CD4-positive, alpha-beta T cell (primary cell): ENCODE data around the gene SLC24A4. TPM values are rescaled to one million over a fixed set of nuclear protein-coding genes. Genes with fewer than 3 reads are reported as not detected.

Source experiments
- ATAC-seq: fragments of 200-7000 bp; cut with Tn5 transposase; one replicate; pipeline ENCODE4 v1.10.0; 2022; ENCODE audit warnings: mild to moderate bottlenecking; ENCODE audit not compliant: poor library complexity
- CTCF ChIA-PET: fragments of 350-600 bp; sonication (Branson Sonifier 250); formaldehyde crosslinking; loops from one replicate; lab custom pipeline; 2021; ENCODE audit warnings: antibody characterized with exemption, inconsistent platforms; lab: Charles Lee
- POLR2A ChIA-PET: fragments of 350-600 bp; sonication (Branson Sonifier 250); formaldehyde crosslinking; loops from one replicate; lab custom pipeline; 2021; ENCODE audit warnings: antibody characterized with exemption, inconsistent platforms; lab: Charles Lee
- DNase-seq, 14 experiments: peaks; one replicate each; pipeline ENCODE4 v3.0.0-alpha.2; 2013 to 2020; ENCODE audit warnings: mixed read lengths in 2 of 14
- H3K27ac ChIP-seq, 2 donors: one replicate each; pipeline versions ENCODE4 v1.5.1 to v1.7.0; 2013; ENCODE audit warnings: low read length in 2 of 2, low read depth in 1 of 2, mild to moderate bottlenecking in 1 of 2
- H3K27me3 ChIP-seq, 2 experiments: 1 replicate in 1 of 2; 2 replicates in 1 of 2; pipeline versions ENCODE4 v1.6.1 to v1.7.0; 2013; ENCODE audit warnings: low read length in 2 of 2, control low read depth in 1 of 2, mild to moderate bottlenecking in 1 of 2, moderate library complexity in 1 of 2; ENCODE audit not compliant: insufficient read depth in 2 of 2, control insufficient read depth in 1 of 2
- H3K36me3 ChIP-seq: one replicate; pipeline ENCODE4 v1.6.1; 2013; ENCODE audit warnings: low read length, control low read depth; ENCODE audit not compliant: insufficient read depth
- H3K4me1 ChIP-seq: one replicate; pipeline ENCODE4 v1.6.1; 2013; ENCODE audit warnings: low read length, control low read depth; ENCODE audit not compliant: insufficient read depth
- H3K4me3 ChIP-seq: one replicate; pipeline ENCODE4 v1.5.1; 2013; ENCODE audit warnings: mild to moderate bottlenecking, low read length, moderate library complexity
- H3K9me3 ChIP-seq, 2 experiments: 1 replicate in 1 of 2; 2 replicates in 1 of 2; pipeline versions ENCODE4 v1.6.1 to v1.7.0; 2013; ENCODE audit warnings: low read length in 2 of 2, mild to moderate bottlenecking in 2 of 2, control low read depth in 1 of 2, moderate library complexity in 1 of 2; ENCODE audit not compliant: control insufficient read depth in 1 of 2, insufficient read depth in 1 of 2
- H3K27ac Mint-ChIP-seq: one replicate; pipeline ENCODE4 v1.8.0; 2020; ENCODE audit warnings: mixed read lengths
- H3K27me3 Mint-ChIP-seq: one replicate; pipeline ENCODE4 v1.8.0; 2021; ENCODE audit warnings: mixed read lengths
- H3K36me3 Mint-ChIP-seq: one replicate; pipeline ENCODE4 v1.8.0; 2021; ENCODE audit warnings: low read depth, mixed read lengths
- H3K4me1 Mint-ChIP-seq: one replicate; pipeline ENCODE4 v1.8.0; 2021; ENCODE audit warnings: low read depth, mixed read lengths
- H3K4me3 Mint-ChIP-seq: one replicate; pipeline ENCODE4 v1.8.0; 2020; ENCODE audit warnings: mild to moderate bottlenecking, mixed read lengths
- H3K9me3 Mint-ChIP-seq: one replicate; pipeline ENCODE4 v1.8.0; 2020; ENCODE audit warnings: mixed read lengths
- intact Hi-C, 2 experiments: fragments of 100-400 bp; cut with DNase I in 1 of 2; cut with micrococcal nuclease in 1 of 2; formaldehyde crosslinking; loops; one replicate each; pipeline versions ENCODE4 v1.15.1 to v1.9.0; 2023 to 2025; cut with DNase I, micrococcal nuclease
- total RNA-seq, 174 experiments: library from RNA in 2 of 174; stranded (reverse) in 2 of 174; gene quantifications; one replicate each; pipeline ENCODE4 v1.2.3 and lab custom pipeline; 2021 to 2026
- TF ChIP-seq, protein P1 (sequence below): fragments of 200-600 bp; IDR thresholded peaks from one replicate; pipeline ENCODE4 v1.8.0; 2022; ENCODE audit warnings: antibody characterized with exemption, mild to moderate bottlenecking

The SLC24A4 gene
- total RNA-seq, 2 experiments from 2014 or later: 0.11 to 0.19 TPM

DNA sequence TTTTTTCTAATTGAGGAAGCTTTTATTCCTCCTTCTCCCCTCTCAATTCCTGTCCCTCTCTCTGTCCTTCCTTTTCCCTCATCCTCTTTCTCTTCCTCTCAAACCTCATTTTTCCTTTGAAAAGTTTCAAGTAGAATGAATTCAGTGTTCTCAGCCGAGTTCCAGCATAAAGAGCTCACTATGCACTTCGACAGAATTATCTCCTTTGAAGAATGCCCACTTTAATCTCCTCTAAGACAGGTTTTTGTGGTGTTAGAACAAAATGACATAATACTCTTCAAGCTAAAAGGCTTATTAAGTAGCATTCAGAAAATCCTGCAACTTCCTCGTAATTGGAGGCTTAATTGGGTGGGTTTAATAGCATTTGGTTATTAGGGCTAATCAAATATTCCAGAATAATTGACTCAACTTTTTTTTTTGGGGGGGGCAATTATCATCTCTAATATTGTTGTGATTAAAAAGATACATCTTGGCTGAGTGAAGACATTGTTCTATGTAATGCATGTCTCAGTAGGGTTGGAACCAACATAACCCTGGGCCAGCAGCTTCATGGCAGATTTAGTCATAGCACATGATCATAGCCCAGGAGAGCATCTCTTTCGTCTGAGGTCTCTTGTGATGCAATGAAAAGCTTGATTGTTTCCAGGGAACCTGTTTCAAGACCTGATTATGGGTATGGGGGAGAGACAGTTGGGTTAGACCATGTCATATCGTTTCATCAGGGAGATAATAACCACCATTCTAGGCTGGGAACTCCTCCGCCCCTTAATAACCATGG lies 25.0 kb upstream of the SLC24A4 start:
- H3K27me3 Mint-ChIP-seq: peaks cover 42% of the 10 kb centered on the region
- H3K4me3 Mint-ChIP-seq: no peak overlapping the region
- intact Hi-C loops: no loop called here
- Histone ChIP-seq H3K36me3 (no peaks in the 10 kb centered on the region), H3K27ac (no peak overlapping the region), H3K27me3 (peaks cover 0 to 12% of the 10 kb centered on the region in 2 experiments), H3K4me1 (no peaks in the 10 kb centered on the region), H3K9me3 (no peaks in the 10 kb centered on the region), H3K4me3 (no peak overlapping the region)
- H3K9me3 Mint-ChIP-seq: no peaks in the 10 kb centered on the region
- ChIA-PET POLR2A (no interaction called here), CTCF (interaction anchor here (0.7 kb wide), 1 partner anchor 896 kb away, joined by 3 read pairs; no protein-coding TSS in a partner anchor)
- H3K36me3 Mint-ChIP-seq: no peaks in the 10 kb centered on the region
- H3K4me1 Mint-ChIP-seq: no peaks in the 10 kb centered on the region
- no peak overlapping the region for H3K27ac Mint-ChIP-seq
- ATAC-seq: no peak
- no peak for DNase-seq
- TF ChIP-seq, protein P1, sequence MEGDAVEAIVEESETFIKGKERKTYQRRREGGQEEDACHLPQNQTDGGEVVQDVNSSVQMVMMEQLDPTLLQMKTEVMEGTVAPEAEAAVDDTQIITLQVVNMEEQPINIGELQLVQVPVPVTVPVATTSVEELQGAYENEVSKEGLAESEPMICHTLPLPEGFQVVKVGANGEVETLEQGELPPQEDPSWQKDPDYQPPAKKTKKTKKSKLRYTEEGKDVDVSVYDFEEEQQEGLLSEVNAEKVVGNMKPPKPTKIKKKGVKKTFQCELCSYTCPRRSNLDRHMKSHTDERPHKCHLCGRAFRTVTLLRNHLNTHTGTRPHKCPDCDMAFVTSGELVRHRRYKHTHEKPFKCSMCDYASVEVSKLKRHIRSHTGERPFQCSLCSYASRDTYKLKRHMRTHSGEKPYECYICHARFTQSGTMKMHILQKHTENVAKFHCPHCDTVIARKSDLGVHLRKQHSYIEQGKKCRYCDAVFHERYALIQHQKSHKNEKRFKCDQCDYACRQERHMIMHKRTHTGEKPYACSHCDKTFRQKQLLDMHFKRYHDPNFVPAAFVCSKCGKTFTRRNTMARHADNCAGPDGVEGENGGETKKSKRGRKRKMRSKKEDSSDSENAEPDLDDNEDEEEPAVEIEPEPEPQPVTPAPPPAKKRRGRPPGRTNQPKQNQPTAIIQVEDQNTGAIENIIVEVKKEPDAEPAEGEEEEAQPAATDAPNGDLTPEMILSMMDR: no peak

DNA sequence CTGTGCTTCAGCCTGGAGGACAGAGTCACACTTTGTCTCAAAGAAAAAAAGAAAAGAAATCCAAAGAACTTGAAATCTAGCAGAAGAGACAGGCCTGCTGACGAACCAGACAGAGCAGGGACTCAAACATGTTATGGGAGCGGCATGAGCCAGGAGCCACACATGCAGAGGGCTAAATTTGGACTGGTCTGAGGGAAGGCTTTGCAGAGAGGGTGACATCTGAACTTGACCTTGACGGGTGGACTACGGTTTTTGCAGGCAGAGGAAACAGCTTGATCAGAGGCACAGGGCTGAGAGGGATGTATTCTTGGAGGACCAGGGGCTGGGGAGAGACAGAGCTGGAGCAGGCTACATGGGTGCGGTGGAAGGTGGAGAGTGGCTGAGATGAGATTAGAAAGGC lies 20.5 kb upstream of the SLC24A4 start:
- no peaks in the 10 kb centered on the region for H3K36me3 ChIP-seq
- Mint-ChIP-seq H3K4me3 (no peak overlapping the region), H3K4me1 (no peaks in the 10 kb centered on the region), H3K27me3 (peaks cover 30% of the 10 kb centered on the region), H3K36me3 (no peaks in the 10 kb centered on the region), H3K9me3 (no peaks in the 10 kb centered on the region), H3K27ac (no peak overlapping the region)
- H3K4me3 ChIP-seq: no peak overlapping the region
- H3K27me3 ChIP-seq: peaks cover 0 to 12% of the 10 kb centered on the region in 2 experiments
- H3K27ac ChIP-seq: no peak overlapping the region
- TF ChIP-seq, protein P1: no peak
- ChIA-PET POLR2A (no interaction called here), CTCF (no interaction called here)
- no peak for DNase-seq
- no peak for ATAC-seq
- H3K4me1 ChIP-seq: no peaks in the 10 kb centered on the region
- H3K9me3 ChIP-seq: no peaks in the 10 kb centered on the region
- intact Hi-C loops: no loop called here

DNA sequence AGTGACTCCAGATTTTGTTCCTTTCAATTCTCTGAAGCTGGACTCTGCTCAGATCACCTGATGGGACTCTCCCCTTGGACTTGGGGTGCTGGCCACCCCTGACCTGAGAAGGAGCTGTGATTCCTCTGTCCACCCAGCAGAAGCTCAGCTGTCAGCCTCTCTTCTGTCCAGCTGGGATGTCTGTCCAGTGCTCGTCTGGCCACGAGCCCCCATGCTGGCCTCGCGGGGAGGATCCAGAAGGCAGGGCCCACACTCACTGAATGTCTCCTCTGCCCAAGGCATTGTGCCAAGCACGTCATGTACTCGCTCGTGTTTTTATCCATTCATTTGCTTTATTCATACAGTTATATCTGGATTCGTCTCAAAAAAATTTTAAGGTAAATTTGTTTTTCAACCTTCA lies 14.2 kb upstream of the SLC24A4 start:
- intact Hi-C loops: no loop called here
- Histone ChIP-seq H3K9me3 (peaks cover 0 to 4% of the 10 kb centered on the region in 2 experiments), H3K27ac (no peak overlapping the region), H3K27me3 (no peaks in the 10 kb centered on the region), H3K36me3 (no peaks in the 10 kb centered on the region), H3K4me1 (no peaks in the 10 kb centered on the region), H3K4me3 (no peak overlapping the region)
- Mint-ChIP-seq H3K27me3 (no peaks in the 10 kb centered on the region), H3K36me3 (no peaks in the 10 kb centered on the region), H3K9me3 (no peaks in the 10 kb centered on the region), H3K4me3 (no peak overlapping the region), H3K27ac (no peak overlapping the region), H3K4me1 (peaks cover 6% of the 10 kb centered on the region)
- ATAC-seq: no peak
- TF ChIP-seq, protein P1: no peak
- ChIA-PET CTCF (no interaction called here), POLR2A (no interaction called here)
- DNase-seq: no peak
